Mesenchymal stem cell (in vitro differentiated cells and primary cell): ENCODE measurements around the gene FBXO2.
"Not testable (repeated sequence)": the region's sequence is repeated elsewhere in the genome, so short reads cannot be mapped to it uniquely, and the experiment has no call there.

Source experiments
- DNase-seq: peaks from one replicate; pipeline ENCODE4 v3.0.0-alpha.2; 2013
- H2AFZ ChIP-seq: one replicate; pipeline ENCODE4 v1.6.1; 2013; ENCODE audit warnings: low read depth, mild to moderate bottlenecking, control low read depth, inconsistent platforms, low read length, moderate library complexity
- H2AK5ac ChIP-seq: 2 replicates; pipeline ENCODE4 v1.6.1; 2013; ENCODE audit warnings: low read length, moderate library complexity, mild to moderate bottlenecking, inconsistent platforms; ENCODE audit not compliant: severe bottlenecking
- H2BK120ac ChIP-seq: one replicate; pipeline ENCODE4 v1.6.1; 2013; ENCODE audit warnings: low read depth, mild to moderate bottlenecking, inconsistent platforms, low read length, moderate library complexity
- H2BK12ac ChIP-seq, 2 experiments: one replicate each; pipeline ENCODE4 v1.6.1; 2013; ENCODE audit warnings: inconsistent platforms in 2 of 2, low read length in 2 of 2, mild to moderate bottlenecking in 2 of 2, moderate library complexity in 2 of 2, control low read depth in 1 of 2
- H2BK15ac ChIP-seq: one replicate; pipeline ENCODE4 v1.6.1; 2013; ENCODE audit warnings: mild to moderate bottlenecking, low read depth, inconsistent platforms; ENCODE audit not compliant: poor library complexity, severe bottlenecking
- H2BK5ac ChIP-seq: 2 replicates; pipeline ENCODE4 v1.6.1; 2013; ENCODE audit warnings: low read depth, mild to moderate bottlenecking, low read length, control low read depth, inconsistent platforms; ENCODE audit not compliant: poor library complexity, severe bottlenecking
- H3K14ac ChIP-seq, 2 experiments: one replicate each; pipeline ENCODE4 v1.6.1; 2013; ENCODE audit warnings: inconsistent platforms in 2 of 2, low read length in 2 of 2, control low read depth in 1 of 2, mild to moderate bottlenecking in 1 of 2, moderate library complexity in 1 of 2
- H3K18ac ChIP-seq, 2 experiments: one replicate each; pipeline ENCODE4 v1.6.1; 2013; ENCODE audit warnings: inconsistent platforms in 2 of 2, low read length in 2 of 2, control low read depth in 1 of 2, low read depth in 1 of 2, mild to moderate bottlenecking in 1 of 2
- H3K23ac ChIP-seq, 2 experiments: one replicate each; pipeline ENCODE4 v1.6.1; 2013; ENCODE audit warnings: inconsistent platforms in 2 of 2, low read length in 2 of 2, mild to moderate bottlenecking in 2 of 2, moderate library complexity in 2 of 2, control low read depth in 1 of 2
- H3K27ac ChIP-seq: 2 replicates; pipeline ENCODE4 v1.5.1; 2013; ENCODE audit warnings: mild to moderate bottlenecking, moderate library complexity, low read length, control low read depth, inconsistent platforms; ENCODE audit not compliant: poor library complexity, severe bottlenecking
- H3K27me3 ChIP-seq, 2 experiments: 2 replicates each; pipeline versions ENCODE4 v1.6.1 to v1.7.0; 2013; ENCODE audit warnings: low read length in 2 of 2, mild to moderate bottlenecking in 2 of 2, moderate library complexity in 2 of 2, control low read depth in 1 of 2, inconsistent platforms in 1 of 2; ENCODE audit not compliant: control insufficient read depth in 1 of 2, insufficient read depth in 1 of 2
- H3K36me3 ChIP-seq, 2 experiments: 2 replicates each; pipeline versions ENCODE4 v1.6.1 to v1.7.0; 2013; ENCODE audit warnings: low read length in 2 of 2, control low read depth in 1 of 2, inconsistent platforms in 1 of 2, low read depth in 1 of 2, mild to moderate bottlenecking in 1 of 2; ENCODE audit not compliant: insufficient read depth in 2 of 2, control insufficient read depth in 1 of 2
- H3K4ac ChIP-seq, 2 experiments: one replicate each; pipeline ENCODE4 v1.6.1; 2013; ENCODE audit warnings: inconsistent platforms in 2 of 2, low read length in 2 of 2, mild to moderate bottlenecking in 2 of 2, moderate library complexity in 2 of 2, control low read depth in 1 of 2, low read depth in 1 of 2
- H3K4me1 ChIP-seq: 2 replicates; pipeline ENCODE4 v1.6.1; 2013; ENCODE audit warnings: low read depth, low read length, control low read depth; ENCODE audit not compliant: control insufficient read depth, insufficient read depth
- H3K4me2 ChIP-seq: 2 replicates; pipeline ENCODE4 v1.6.1; 2013; ENCODE audit warnings: low read length, mild to moderate bottlenecking, inconsistent platforms; ENCODE audit not compliant: poor library complexity, severe bottlenecking
- H3K4me3 ChIP-seq, 2 experiments: 2 replicates each; pipeline versions ENCODE4 v1.5.1 to v1.7.0; 2013; ENCODE audit warnings: low read length in 2 of 2, mild to moderate bottlenecking in 2 of 2, control low read depth in 1 of 2, low read depth in 1 of 2; ENCODE audit not compliant: insufficient read depth in 1 of 2
- H3K79me1 ChIP-seq: replicated peaks from 2 replicates; pipeline ENCODE4 v1.6.1; 2013; ENCODE audit warnings: mild to moderate bottlenecking, control low read depth, low read length, inconsistent platforms; ENCODE audit not compliant: poor library complexity, severe bottlenecking
- H3K9ac ChIP-seq: 2 replicates; pipeline ENCODE4 v1.7.0; 2013; ENCODE audit warnings: mild to moderate bottlenecking, low read length, moderate library complexity
- H3K9me3 ChIP-seq: 2 replicates; pipeline ENCODE4 v1.7.0; 2013; ENCODE audit warnings: mild to moderate bottlenecking, low read length; ENCODE audit not compliant: control insufficient read depth
- H4K8ac ChIP-seq: one replicate; pipeline ENCODE4 v1.6.1; 2013; ENCODE audit warnings: inconsistent platforms, mild to moderate bottlenecking, low read length, moderate library complexity
- H4K91ac ChIP-seq: one replicate; pipeline ENCODE4 v1.6.1; 2013; ENCODE audit warnings: mild to moderate bottlenecking, low read length, inconsistent platforms
- WGBS: methylation state at CpG from one replicate; pipeline ENCODE4 v1.1.7; 2013; ENCODE audit warnings: mixed read lengths; 5-methylcytosine and 5-hydroxymethylcytosine counted together

The FBXO2 gene

GRCh38 chr1:11613347-11613746 lies 40.9 kb downstream of the FBXO2 start:
- Histone ChIP-seq H2BK120ac (no peak overlapping the region), H3K79me1 (no peaks in the 10 kb centered on the region)
- DNase-seq: no peak

GRCh38 chr1:11611638-11612327 lies 42.4 kb downstream of the FBXO2 start:
- no peak overlapping the region for H4K8ac ChIP-seq
- no peak overlapping the region for H3K4me2 ChIP-seq
- no peak overlapping the region for H3K23ac ChIP-seq
- H3K79me1 ChIP-seq: no peaks in the 10 kb centered on the region
- no peak for DNase-seq
- H3K4ac ChIP-seq: no peak overlapping the region
- WGBS: 64% methylated on average over 7 of the region's 7 CpGs
- no peak overlapping the region for H2AFZ ChIP-seq
- no peak overlapping the region for H2BK120ac ChIP-seq
- no peaks in the 10 kb centered on the region for H3K4me1 ChIP-seq
- H3K18ac ChIP-seq: no peak overlapping the region
- no peak overlapping the region for H3K14ac ChIP-seq
- H3K36me3 ChIP-seq: no peaks in the 10 kb centered on the region
- no peak overlapping the region for H2BK5ac ChIP-seq
- H3K9ac ChIP-seq: no peak overlapping the region
- H3K4me3 ChIP-seq: no peak overlapping the region
- no peak overlapping the region for H2BK15ac ChIP-seq
- no peak overlapping the region for H2BK12ac ChIP-seq
- H3K27me3 ChIP-seq: peaks cover 0 to 51% of the 10 kb centered on the region in 2 experiments
- H3K27ac ChIP-seq: no peak overlapping the region
- peaks cover 7% of the 10 kb centered on the region for H3K9me3 ChIP-seq
- H4K91ac ChIP-seq: no peak overlapping the region
- no peak overlapping the region for H2AK5ac ChIP-seq

More at GRCh38 chr1:11613347-11613746, 40.9 kb downstream of the FBXO2 start:
- 66% methylated on average over 5 of the region's 5 CpGs for WGBS
- no peak overlapping the region for H3K4ac ChIP-seq
- H3K4me3 ChIP-seq: no peak overlapping the region
- H3K9ac ChIP-seq: no peak overlapping the region
- no peaks in the 10 kb centered on the region for H3K36me3 ChIP-seq
- H3K4me2 ChIP-seq: no peak overlapping the region
- H2BK15ac ChIP-seq: no peak overlapping the region
- H2AFZ ChIP-seq: no peak overlapping the region
- no peak overlapping the region for H3K27ac ChIP-seq
- peaks cover 0 to 67% of the 10 kb centered on the region in 2 experiments for H3K27me3 ChIP-seq
- H3K4me1 ChIP-seq: no peaks in the 10 kb centered on the region
- peaks cover 4% of the 10 kb centered on the region for H3K9me3 ChIP-seq
- H2BK12ac ChIP-seq: no peak overlapping the region
- H2BK5ac ChIP-seq: no peak overlapping the region
- H4K91ac ChIP-seq: no peak overlapping the region
- no peak overlapping the region for H3K23ac ChIP-seq
- no peak overlapping the region for H4K8ac ChIP-seq
- no peak overlapping the region for H3K14ac ChIP-seq
- H2AK5ac ChIP-seq: no peak overlapping the region
- no peak overlapping the region for H3K18ac ChIP-seq

- Histone ChIP-seq H3K79me1 (no peaks in the 10 kb centered on the region), H2AFZ (no peak overlapping the region), H2BK15ac (no peak overlapping the region), H2AK5ac (no peak overlapping the region), H3K4me2 (no peak overlapping the region), H3K23ac (no peak overlapping the region), H3K4ac (no peak overlapping the region), H3K18ac (no peak overlapping the region), H3K9ac (no peak overlapping the region), H2BK120ac (no peak overlapping the region), H4K91ac (no peak overlapping the region), H3K4me1 (no peaks in the 10 kb centered on the region), H2BK5ac (no peak overlapping the region), H3K14ac (no peak overlapping the region), H3K4me3 (no peak overlapping the region), H3K9me3 (peaks cover 8% of the 10 kb centered on the region), H2BK12ac (no peak overlapping the region), H3K27ac (no peak overlapping the region), H4K8ac (no peak overlapping the region), H3K36me3 (no peaks in the 10 kb centered on the region), H3K27me3 (peaks cover 0 to 41% of the 10 kb centered on the region in 2 experiments)
- no peak for DNase-seq
- 59% methylated on average over 6 of the region's 6 CpGs for WGBS
Measured at GRCh38 chr1:11610629-11611180, 43.5 kb downstream of the FBXO2 start.

DNA sequence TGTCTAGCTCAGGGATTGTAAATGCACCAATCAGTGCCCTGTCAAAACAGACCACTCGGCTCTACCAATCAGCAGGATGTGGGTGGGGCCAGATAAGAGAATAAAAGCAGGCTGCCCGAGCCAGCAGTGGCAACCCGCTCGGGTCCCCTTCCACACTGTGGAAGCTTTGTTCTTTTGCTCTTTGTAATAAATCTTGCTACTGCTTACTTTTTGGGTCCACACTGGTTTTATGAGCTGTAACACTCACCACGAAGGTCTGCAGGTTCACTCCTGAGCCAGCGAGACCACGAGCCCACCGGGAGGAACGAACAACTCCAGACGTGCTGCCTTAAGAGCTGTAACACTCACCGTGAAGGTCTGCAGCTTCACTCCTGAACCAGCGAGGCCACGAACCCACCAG lies 44.9 kb downstream of the FBXO2 start:
- H3K36me3 ChIP-seq, H3K9me3 ChIP-seq, H2BK15ac ChIP-seq, H2BK5ac ChIP-seq, H3K79me1 ChIP-seq, H3K14ac ChIP-seq, H3K23ac ChIP-seq, DNase-seq, H3K4me3 ChIP-seq, H3K18ac ChIP-seq, H3K9ac ChIP-seq, H3K4me2 ChIP-seq, H3K27ac ChIP-seq, H3K4me1 ChIP-seq, H4K8ac ChIP-seq, H2BK12ac ChIP-seq, H2AK5ac ChIP-seq, H4K91ac ChIP-seq, H2BK120ac ChIP-seq, H2AFZ ChIP-seq, H3K4ac ChIP-seq: not testable (repeated sequence)
- peaks cover 0 to 37% of the 10 kb centered on the region in 2 experiments for H3K27me3 ChIP-seq
- WGBS: 90% methylated on average over 9 of the region's 13 CpGs
